Fibroblast of lung (primary cell): ENCODE data around the gene RAMP2. TPM values are rescaled to one million over a fixed set of nuclear protein-coding genes. Genes with fewer than 3 reads are reported as not detected.

ENCODE experiments used
- DNase-seq, 2 donors: peaks; one replicate each; pipeline versions ENCODE4 v3.0.0 to v3.0.0-alpha.2; 2010; ENCODE audit warnings: low read depth in 2 of 2
- H2AFZ ChIP-seq: 2 replicates; pipeline ENCODE4 v1.5.1; 2012; ENCODE audit warnings: low read length, control low read depth, inconsistent platforms
- H3K27ac ChIP-seq: 2 replicates; pipeline ENCODE4 v1.5.1; 2011; ENCODE audit warnings: low read length, control low read depth; ENCODE audit not compliant: insufficient read depth
- H3K27me3 ChIP-seq: 2 replicates; pipeline ENCODE4 v1.5.1; 2011; ENCODE audit warnings: mild to moderate bottlenecking, low read length; ENCODE audit not compliant: control insufficient read depth, insufficient read depth
- H3K36me3 ChIP-seq: 2 replicates; pipeline ENCODE4 v1.5.1; 2011; ENCODE audit warnings: low read length; ENCODE audit not compliant: control insufficient read depth, insufficient read depth
- H3K4me1 ChIP-seq: 2 replicates; pipeline ENCODE4 v1.5.1; 2011; ENCODE audit warnings: low read length; ENCODE audit not compliant: control insufficient read depth, insufficient read depth; ENCODE audit errors: extremely low read depth
- H3K4me2 ChIP-seq: 2 replicates; pipeline ENCODE4 v1.5.1; 2011; ENCODE audit warnings: low read length, control low read depth; ENCODE audit not compliant: insufficient read depth; ENCODE audit errors: extremely low read depth
- H3K4me3 ChIP-seq, 4 experiments: fragments of 200-600 bp in 1 of 4; sonication (generic) in 1 of 4; replicated peaks in 1 of 4; 2 replicates each; pipeline ENCODE4 v1.5.1; 2011 to 2016; ENCODE audit warnings: low read length in 4 of 4, low read depth in 3 of 4, mild to moderate bottlenecking in 3 of 4, control low read depth in 2 of 4, inconsistent platforms in 1 of 4, mixed read lengths in 1 of 4; ENCODE audit not compliant: insufficient read depth in 1 of 4; ENCODE audit errors: control extremely low read depth in 1 of 4
- H3K79me2 ChIP-seq: 2 replicates; pipeline ENCODE4 v1.5.1; 2012; ENCODE audit warnings: mild to moderate bottlenecking, low read length, inconsistent platforms; ENCODE audit not compliant: control insufficient read depth, insufficient read depth
- H3K9ac ChIP-seq: 2 replicates; pipeline ENCODE4 v1.5.1; 2011; ENCODE audit warnings: mild to moderate bottlenecking, low read length, control low read depth; ENCODE audit not compliant: insufficient read depth
- H3K9me3 ChIP-seq: 2 replicates; pipeline ENCODE4 v1.5.1; 2012; ENCODE audit warnings: low read depth, low read length; ENCODE audit not compliant: control insufficient read depth, insufficient read depth
- H4K20me1 ChIP-seq: 2 replicates; pipeline ENCODE4 v1.5.1; 2011; ENCODE audit warnings: low read length; ENCODE audit not compliant: control insufficient read depth, insufficient read depth; ENCODE audit errors: extremely low read depth
- EZH2 ChIP-seq: IDR thresholded peaks from 2 replicates; pipeline ENCODE4 v1.5.1; 2012; ENCODE audit warnings: low read length, control low read depth, mild to moderate bottlenecking; ENCODE audit errors: missing control alignments
- polyA plus RNA-seq, 2 donors: library from polyadenylated mRNA; depleted of rRNA in 1 of 2; stranded (reverse) in 1 of 2; unstranded in 1 of 2; fragments of >200 nt; gene quantifications; 2 replicates each; pipeline ENCODE4 v1.2.1, GENCODE V29; 2011 to 2012; ENCODE audit warnings: missing spikeins in 1 of 2
- total RNA-seq: library from RNA; depleted of rRNA; stranded (reverse); fragments of >200 nt; gene quantifications from 2 replicates; pipeline ENCODE4 v1.2.1, GENCODE V29; 2014
- TF ChIP-seq, protein P1 (sequence below), 2 donors: IDR thresholded peaks in 1 of 2; conservative IDR thresholded peaks in 1 of 2; 1 replicate in 1 of 2; 2 replicates in 1 of 2; pipeline ENCODE4 v1.5.1; 2011 to 2012; ENCODE audit warnings: low read length in 2 of 2, control low read depth in 1 of 2, inconsistent platforms in 1 of 2, low read depth in 1 of 2, mild to moderate bottlenecking in 1 of 2

The RAMP2 gene
- total and polyA plus RNA-seq, 2 donors (not counting 1 experiment from before 2014, with no cell fraction given): 0.17 to 0.45 TPM

DNA sequence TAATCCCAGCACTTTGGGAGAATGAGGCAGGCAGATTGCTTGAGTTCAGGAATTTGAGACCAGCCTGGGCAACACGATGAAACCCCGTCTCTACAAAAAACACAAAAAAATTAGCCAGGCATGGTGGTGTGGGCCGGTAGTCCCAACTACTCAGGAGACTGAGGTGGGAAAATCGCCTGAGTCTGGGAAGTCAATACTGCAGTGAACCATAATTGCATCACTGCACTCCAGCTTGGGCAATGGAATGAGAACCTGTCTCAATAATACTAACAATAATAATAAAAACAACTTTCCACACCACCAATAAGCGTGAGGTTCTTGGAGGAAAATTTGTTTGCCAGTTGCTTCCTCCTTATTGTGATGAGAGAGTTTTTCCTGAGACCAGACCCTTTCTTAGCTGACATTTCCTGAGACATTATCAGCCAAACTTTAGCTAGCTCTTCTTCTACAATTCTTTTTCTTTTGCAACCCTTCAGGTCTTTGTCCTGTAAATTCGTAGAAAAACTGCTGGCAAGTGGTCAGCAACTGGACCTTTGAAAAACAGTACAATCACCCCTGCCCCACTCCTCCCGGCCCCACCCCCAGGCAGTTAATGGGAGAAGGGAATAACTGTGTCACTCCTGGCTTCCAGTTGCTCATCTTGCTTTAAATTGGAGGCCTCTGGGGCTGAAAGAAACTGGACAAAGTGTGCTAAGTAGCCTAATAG is 12.7 kb upstream of the RAMP2 start:
- no peaks in the 10 kb centered on the region for H4K20me1 ChIP-seq
- no peak overlapping the region for H2AFZ ChIP-seq
- H3K36me3 ChIP-seq: no peaks in the 10 kb centered on the region
- H3K9ac ChIP-seq: no peak overlapping the region
- no peak overlapping the region for H3K4me2 ChIP-seq
- H3K27me3 ChIP-seq: peaks cover 9% of the 10 kb centered on the region
- no peak overlapping the region for H3K4me3 ChIP-seq
- no peak for DNase-seq
- no peaks in the 10 kb centered on the region for H3K9me3 ChIP-seq
- no peak overlapping the region for H3K27ac ChIP-seq
- peaks cover 3% of the 10 kb centered on the region for H3K4me1 ChIP-seq
- peaks cover 11% of the 10 kb centered on the region for H3K79me2 ChIP-seq
- TF ChIP-seq, protein P1, sequence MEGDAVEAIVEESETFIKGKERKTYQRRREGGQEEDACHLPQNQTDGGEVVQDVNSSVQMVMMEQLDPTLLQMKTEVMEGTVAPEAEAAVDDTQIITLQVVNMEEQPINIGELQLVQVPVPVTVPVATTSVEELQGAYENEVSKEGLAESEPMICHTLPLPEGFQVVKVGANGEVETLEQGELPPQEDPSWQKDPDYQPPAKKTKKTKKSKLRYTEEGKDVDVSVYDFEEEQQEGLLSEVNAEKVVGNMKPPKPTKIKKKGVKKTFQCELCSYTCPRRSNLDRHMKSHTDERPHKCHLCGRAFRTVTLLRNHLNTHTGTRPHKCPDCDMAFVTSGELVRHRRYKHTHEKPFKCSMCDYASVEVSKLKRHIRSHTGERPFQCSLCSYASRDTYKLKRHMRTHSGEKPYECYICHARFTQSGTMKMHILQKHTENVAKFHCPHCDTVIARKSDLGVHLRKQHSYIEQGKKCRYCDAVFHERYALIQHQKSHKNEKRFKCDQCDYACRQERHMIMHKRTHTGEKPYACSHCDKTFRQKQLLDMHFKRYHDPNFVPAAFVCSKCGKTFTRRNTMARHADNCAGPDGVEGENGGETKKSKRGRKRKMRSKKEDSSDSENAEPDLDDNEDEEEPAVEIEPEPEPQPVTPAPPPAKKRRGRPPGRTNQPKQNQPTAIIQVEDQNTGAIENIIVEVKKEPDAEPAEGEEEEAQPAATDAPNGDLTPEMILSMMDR (conservative IDR thresholded peaks at IDR 0.05 in 1 of 2, IDR thresholded peaks at IDR 0.05 in 1 of 2; ENCODE audit: low read depth in 1 of 2, low read length in 2 of 2): no peak
- TF ChIP-seq EZH2: no peak

DNA sequence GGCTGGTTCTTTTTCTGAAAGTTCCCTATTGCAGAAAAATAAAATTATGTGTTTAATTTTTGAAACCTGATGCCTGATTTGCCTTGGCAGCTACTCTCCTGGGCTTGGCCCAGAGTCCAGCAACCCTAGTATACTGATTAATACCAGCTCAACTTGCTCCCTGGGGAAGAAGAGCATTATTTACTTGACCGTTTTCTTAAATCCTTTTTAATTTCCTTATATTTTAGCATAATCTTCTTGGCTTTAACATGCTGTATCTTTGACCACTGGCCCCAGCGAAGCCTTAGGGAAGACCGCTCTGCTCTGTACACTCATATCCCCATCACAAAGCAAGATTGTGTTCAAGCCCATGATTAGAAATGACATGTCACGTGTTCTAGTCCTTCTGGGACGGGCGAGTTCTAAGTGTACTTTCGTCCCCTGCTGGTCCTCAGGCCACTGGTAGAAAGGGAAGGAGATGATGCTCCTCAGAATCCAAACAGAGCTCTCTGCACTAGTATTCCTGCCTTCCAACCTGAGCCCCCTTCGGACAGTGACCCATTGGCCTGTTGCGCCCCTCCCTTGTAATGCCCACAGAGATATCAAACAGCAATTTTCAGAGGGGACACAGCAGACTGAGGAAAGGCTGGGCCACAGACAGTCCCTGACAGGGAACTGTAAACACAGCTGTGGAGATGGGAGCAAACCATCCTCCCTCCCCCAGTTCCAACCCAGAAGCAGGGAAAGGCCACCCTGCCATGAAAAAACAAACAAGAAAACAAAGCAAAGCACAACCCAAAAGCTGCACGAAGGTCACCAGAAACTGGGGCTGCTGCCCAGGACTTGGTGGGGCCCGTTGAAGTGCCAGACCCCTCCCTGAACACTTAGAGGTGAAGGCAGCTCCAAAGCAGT is 11.9 kb upstream of the RAMP2 start:
- H3K27me3 ChIP-seq: peaks cover 9% of the 10 kb centered on the region
- no peaks in the 10 kb centered on the region for H3K9me3 ChIP-seq
- no peak overlapping the region for H3K9ac ChIP-seq
- no peaks in the 10 kb centered on the region for H3K4me1 ChIP-seq
- no peak overlapping the region for H3K27ac ChIP-seq
- H3K79me2 ChIP-seq: peaks cover 3% of the 10 kb centered on the region
- H2AFZ ChIP-seq: no peak overlapping the region
- H3K36me3 ChIP-seq: no peaks in the 10 kb centered on the region
- no peak overlapping the region for H3K4me3 ChIP-seq
- H3K4me2 ChIP-seq: no peak overlapping the region
- no peaks in the 10 kb centered on the region for H4K20me1 ChIP-seq
- TF ChIP-seq, protein P1 (conservative IDR thresholded peaks at IDR 0.05 in 1 of 2, IDR thresholded peaks at IDR 0.05 in 1 of 2; ENCODE audit: low read depth in 1 of 2, low read length in 2 of 2): no peak
- peak; percentile 28 for TF ChIP-seq EZH2
- DNase-seq: peak in 1 of 2 donors; percentile 32

DNA sequence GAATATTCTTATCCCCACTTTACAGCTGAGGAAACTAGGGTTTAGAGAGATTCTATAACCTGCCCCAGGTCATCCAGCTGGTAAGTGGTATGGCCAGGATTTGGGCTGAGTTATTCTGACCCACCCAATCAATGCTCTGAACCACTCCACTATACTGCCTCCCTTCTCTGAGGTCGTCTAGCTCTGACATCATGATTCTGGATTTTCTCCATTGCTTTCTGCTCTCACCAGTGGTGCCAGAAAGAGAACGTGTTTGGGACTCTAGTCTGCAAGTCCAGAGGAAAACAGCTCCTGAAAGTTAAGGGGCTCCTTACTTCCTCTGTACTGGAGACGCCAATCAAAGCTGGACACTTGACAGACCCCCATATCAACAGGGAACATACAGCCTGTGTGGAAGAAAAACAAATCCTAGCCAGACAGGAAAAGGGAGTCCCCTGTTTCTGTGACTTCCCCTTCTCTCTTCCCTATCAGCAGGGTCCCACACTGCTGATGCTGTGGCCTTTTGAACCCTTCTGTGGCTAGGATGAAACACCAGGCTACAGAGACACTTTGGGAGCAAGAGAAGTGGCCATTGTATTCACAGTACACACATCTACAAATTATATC is 10.2 kb upstream of the RAMP2 start:
- no peaks in the 10 kb centered on the region for H3K9me3 ChIP-seq
- no peak overlapping the region for H2AFZ ChIP-seq
- H3K4me3 ChIP-seq: no peak overlapping the region
- no peaks in the 10 kb centered on the region for H4K20me1 ChIP-seq
- H3K27ac ChIP-seq: no peak overlapping the region
- DNase-seq: no peak
- no peaks in the 10 kb centered on the region for H3K36me3 ChIP-seq
- H3K9ac ChIP-seq: no peak overlapping the region
- H3K27me3 ChIP-seq: peaks cover 17% of the 10 kb centered on the region
- H3K4me1 ChIP-seq: no peaks in the 10 kb centered on the region
- H3K4me2 ChIP-seq: no peak overlapping the region
- no peaks in the 10 kb centered on the region for H3K79me2 ChIP-seq
- no peak for TF ChIP-seq EZH2
- TF ChIP-seq, protein P1 (conservative IDR thresholded peaks at IDR 0.05 in 1 of 2, IDR thresholded peaks at IDR 0.05 in 1 of 2; ENCODE audit: low read depth in 1 of 2, low read length in 2 of 2): no peak
